Measurements from ENCODE around the gene LAMC3.

LAMC3 gene

GRCh38 chr9:131001021-131001420 lies 8.0 kb upstream of the LAMC3 start:
- Histone ChIP-seq H2AFZ (ENCODE audit: low read depth) (no peak overlapping the region), H3K9ac (no peak overlapping the region), H3K36me3 (ENCODE audit: insufficient read depth) (no peaks in the 10 kb centered on the region), H3K79me2 (ENCODE audit: insufficient read depth, low read depth) (no peaks in the 10 kb centered on the region), H3K4me1 (ENCODE audit: low read depth, poor library complexity, severe bottlenecking) (no peaks in the 10 kb centered on the region), H3K4me2 (no peak overlapping the region), H3K4me3 (IDR thresholded peaks at IDR 0.05; ENCODE audit: insufficient read depth, low read depth, low read length) (no peak overlapping the region), H3K27ac (no peak overlapping the region), H3K27me3 (ENCODE audit: insufficient read depth, low read depth) (peaks cover 91% of the 10 kb centered on the region), H4K20me1 (ENCODE audit: insufficient read depth) (no peaks in the 10 kb centered on the region)
- TF ChIP-seq CTCF (conservative IDR thresholded peaks at IDR 0.05; ENCODE audit: low read depth, low read length): no peak

DNA sequence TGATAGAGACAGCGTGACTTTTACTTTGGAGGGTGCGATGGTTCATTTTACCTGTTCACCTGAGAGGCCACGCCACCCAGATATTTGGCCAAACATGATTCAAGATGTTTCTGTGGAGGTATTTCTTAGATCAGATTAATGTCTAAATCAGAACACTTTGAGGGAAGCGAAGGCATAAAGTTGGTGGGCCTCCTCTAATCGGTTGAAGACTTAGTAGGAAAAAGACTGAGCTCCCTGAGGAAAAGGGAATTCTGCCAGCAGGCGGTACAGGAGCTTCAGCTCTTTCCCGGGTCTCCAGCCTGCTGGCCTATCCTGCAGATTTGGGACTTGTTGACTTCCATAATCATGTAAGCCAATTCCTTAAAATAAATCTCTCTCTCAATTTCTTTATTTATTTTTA lies 7.0 kb upstream of the LAMC3 start:
- Histone ChIP-seq H3K27me3 (ENCODE audit: insufficient read depth, low read depth) (peaks cover 92% of the 10 kb centered on the region), H3K4me2 (no peak overlapping the region), H3K27ac (no peak overlapping the region), H3K36me3 (ENCODE audit: insufficient read depth) (no peaks in the 10 kb centered on the region), H4K20me1 (ENCODE audit: insufficient read depth) (no peaks in the 10 kb centered on the region), H2AFZ (ENCODE audit: low read depth) (no peak overlapping the region), H3K4me3 (IDR thresholded peaks at IDR 0.05; ENCODE audit: insufficient read depth, low read depth, low read length) (no peak overlapping the region), H3K79me2 (ENCODE audit: insufficient read depth, low read depth) (no peaks in the 10 kb centered on the region), H3K9ac (no peak overlapping the region), H3K4me1 (ENCODE audit: low read depth, poor library complexity, severe bottlenecking) (no peaks in the 10 kb centered on the region)
- TF ChIP-seq CTCF (conservative IDR thresholded peaks at IDR 0.05; ENCODE audit: low read depth, low read length): no peak

DNA sequence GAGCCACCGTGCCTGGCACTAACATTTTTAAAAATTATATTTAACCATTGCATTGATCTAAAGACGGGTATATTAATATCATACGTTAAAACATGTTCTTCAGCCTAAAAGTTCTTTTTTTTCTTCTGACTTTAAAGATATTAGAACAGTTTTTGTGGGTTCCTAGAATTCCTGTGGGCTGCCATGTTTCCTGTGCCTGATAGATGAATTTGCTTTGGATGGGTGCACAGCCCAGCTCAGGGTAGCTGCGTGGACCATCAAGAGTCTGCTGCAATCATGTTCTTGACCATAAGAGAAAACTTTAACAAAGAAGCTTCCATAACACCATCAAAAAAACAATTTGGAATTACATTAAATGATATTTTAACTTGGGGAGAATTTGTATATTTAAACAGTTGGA lies 2.4 kb upstream of the LAMC3 start:
- H3K9ac ChIP-seq: no peak overlapping the region
- no peaks in the 10 kb centered on the region for H3K36me3 ChIP-seq (ENCODE audit: insufficient read depth)
- TF ChIP-seq CTCF (conservative IDR thresholded peaks at IDR 0.05; ENCODE audit: low read depth, low read length): no peak
- H3K4me3 ChIP-seq (IDR thresholded peaks at IDR 0.05; ENCODE audit: insufficient read depth, low read depth, low read length): no peak overlapping the region
- H3K4me1 ChIP-seq (ENCODE audit: low read depth, poor library complexity, severe bottlenecking): no peaks in the 10 kb centered on the region
- no peak overlapping the region for H2AFZ ChIP-seq (ENCODE audit: low read depth)
- H3K4me2 ChIP-seq: no peak overlapping the region
- H3K79me2 ChIP-seq (ENCODE audit: insufficient read depth, low read depth): no peaks in the 10 kb centered on the region
- no peaks in the 10 kb centered on the region for H4K20me1 ChIP-seq (ENCODE audit: insufficient read depth)
- peaks cover 71% of the 10 kb centered on the region for H3K27me3 ChIP-seq (ENCODE audit: insufficient read depth, low read depth)
- H3K27ac ChIP-seq: no peak overlapping the region

DNA sequence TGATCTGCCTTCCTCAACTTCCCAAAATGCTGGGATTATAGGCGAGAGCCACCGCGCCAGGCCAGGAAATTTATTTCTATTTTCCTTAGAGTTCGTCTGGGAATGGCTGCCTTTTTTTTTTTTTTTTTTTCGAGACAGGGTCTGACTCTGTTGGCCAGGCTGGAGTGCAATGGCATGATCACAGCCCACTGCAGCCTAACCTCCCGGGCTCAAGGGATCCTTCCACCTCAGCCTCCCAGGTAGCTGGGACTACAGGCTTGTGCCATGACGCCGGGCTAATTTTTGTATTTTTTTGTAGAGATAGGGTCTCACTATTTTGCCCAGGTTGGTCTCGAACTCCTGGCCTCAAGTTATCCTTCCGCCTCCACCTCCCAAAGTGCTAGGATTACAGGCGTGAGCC lies 888 bp upstream of the LAMC3 start:
- TF ChIP-seq CTCF (conservative IDR thresholded peaks at IDR 0.05; ENCODE audit: low read depth, low read length): no peak
- Histone ChIP-seq H2AFZ (ENCODE audit: low read depth) (no peak overlapping the region), H3K36me3 (ENCODE audit: insufficient read depth) (no peaks in the 10 kb centered on the region), H3K9ac (no peak overlapping the region), H3K79me2 (ENCODE audit: insufficient read depth, low read depth) (no peaks in the 10 kb centered on the region), H3K4me3 (IDR thresholded peaks at IDR 0.05; ENCODE audit: insufficient read depth, low read depth, low read length) (no peak overlapping the region), H3K27ac (no peak overlapping the region), H3K4me2 (no peak overlapping the region), H3K27me3 (ENCODE audit: insufficient read depth, low read depth) (peaks cover 74% of the 10 kb centered on the region), H4K20me1 (ENCODE audit: insufficient read depth) (no peaks in the 10 kb centered on the region), H3K4me1 (ENCODE audit: low read depth, poor library complexity, severe bottlenecking) (no peaks in the 10 kb centered on the region)

GRCh38 chr9:131008563-131008908 lies 438 bp upstream of the LAMC3 start:
- H4K20me1 ChIP-seq (ENCODE audit: insufficient read depth): no peaks in the 10 kb centered on the region
- no peaks in the 10 kb centered on the region for H3K79me2 ChIP-seq (ENCODE audit: insufficient read depth, low read depth)
- H3K4me2 ChIP-seq: no peak overlapping the region
- no peak overlapping the region for H3K9ac ChIP-seq
- H3K27me3 ChIP-seq (ENCODE audit: insufficient read depth, low read depth): peaks cover 74% of the 10 kb centered on the region
- H3K4me1 ChIP-seq (ENCODE audit: low read depth, poor library complexity, severe bottlenecking): no peaks in the 10 kb centered on the region
- no peak overlapping the region for H3K4me3 ChIP-seq (IDR thresholded peaks at IDR 0.05; ENCODE audit: insufficient read depth, low read depth, low read length)
- no peak overlapping the region for H2AFZ ChIP-seq (ENCODE audit: low read depth)
- no peaks in the 10 kb centered on the region for H3K36me3 ChIP-seq (ENCODE audit: insufficient read depth)
- H3K27ac ChIP-seq: no peak overlapping the region
- TF ChIP-seq CTCF (conservative IDR thresholded peaks at IDR 0.05; ENCODE audit: low read depth, low read length): no peak

All from KMS-11 (cell line).